Embryonic facial prominence (tissue), 1 donor: ENCODE data around the gene CT45A9.
"Not testable (repeated sequence)": the region's sequence is repeated elsewhere in the genome, so short reads cannot be mapped to it uniquely, and the experiment has no call there.

Experiments used
- DNase-seq: peaks from one replicate; pipeline ENCODE4 v3.0.0-alpha.2; 2016; ENCODE audit errors: extremely low spot score

Gene CT45A9, protein sequence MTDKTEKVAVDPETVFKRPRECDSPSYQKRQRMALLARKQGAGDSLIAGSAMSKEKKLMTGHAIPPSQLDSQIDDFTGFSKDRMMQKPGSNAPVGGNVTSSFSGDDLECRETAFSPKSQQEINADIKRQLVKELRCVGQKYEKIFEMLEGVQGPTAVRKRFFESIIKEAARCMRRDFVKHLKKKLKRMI

DNA sequence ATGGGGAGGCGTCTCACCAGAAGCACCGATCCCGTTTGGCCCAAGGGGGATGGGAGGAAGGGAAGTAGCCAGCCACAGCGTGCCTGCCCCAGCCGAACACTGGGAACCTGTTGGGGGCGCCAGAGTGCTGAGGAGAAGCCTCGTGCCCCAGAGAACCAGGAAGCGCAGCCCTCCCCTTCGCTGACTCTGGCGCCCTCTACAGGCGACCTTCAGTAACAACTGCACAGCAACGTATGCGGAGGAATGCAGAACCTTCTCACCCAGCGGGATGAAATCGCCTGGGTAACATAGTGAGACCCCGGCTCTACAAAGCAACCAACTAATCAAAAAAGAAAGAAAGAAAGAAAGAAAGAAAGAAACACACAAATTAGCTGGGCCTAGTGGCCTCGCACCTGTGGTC is at the start of gene CT45A9:
TSS of gene CT45A9 (minus strand) at position 101 of the 400 bp plus-strand sequence. CDS start 3,751 bp downstream, outside the sequence.
- not testable (repeated sequence) for DNase-seq

DNA sequence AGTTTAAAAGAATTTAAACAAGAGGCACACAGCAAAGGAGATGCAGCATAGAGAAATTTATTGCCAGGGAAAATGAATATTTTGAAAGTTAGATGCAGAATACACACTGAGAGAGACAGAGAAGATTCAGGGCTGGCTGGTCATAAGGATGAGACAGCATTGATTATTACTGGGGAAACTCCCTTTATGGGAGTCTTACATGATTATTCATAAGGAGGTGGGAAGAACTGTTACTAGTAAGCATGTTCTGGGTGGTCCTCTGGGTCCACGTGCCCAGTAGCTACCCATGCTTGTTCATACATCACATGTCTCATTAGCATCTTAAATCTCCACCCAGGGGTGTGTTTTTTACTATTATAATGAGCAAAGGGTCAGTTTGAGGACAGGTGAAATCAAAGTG is 48.9 kb upstream of the CT45A9 start:
- DNase-seq: not testable (repeated sequence)

DNA sequence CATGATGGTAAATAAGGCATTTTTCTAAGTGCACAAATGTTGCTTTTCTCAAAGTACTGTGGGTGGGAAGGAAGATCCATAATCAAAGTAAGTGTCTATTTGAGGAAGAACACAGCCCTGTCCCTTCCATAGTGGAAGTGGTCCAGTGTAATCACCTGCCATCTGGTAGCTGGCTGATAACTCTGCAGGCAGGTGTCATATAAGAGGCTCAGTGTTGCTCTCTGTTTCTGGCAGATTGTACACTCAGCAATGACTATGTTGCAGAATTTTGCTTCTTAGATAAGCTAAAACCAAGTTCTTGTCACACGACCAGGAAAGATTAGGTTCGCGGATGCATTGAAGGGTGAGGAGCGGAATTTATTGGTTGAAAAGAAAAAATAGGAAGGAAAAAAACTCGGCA is 42.8 kb upstream of the CT45A9 start:
- DNase-seq: no peak

DNA sequence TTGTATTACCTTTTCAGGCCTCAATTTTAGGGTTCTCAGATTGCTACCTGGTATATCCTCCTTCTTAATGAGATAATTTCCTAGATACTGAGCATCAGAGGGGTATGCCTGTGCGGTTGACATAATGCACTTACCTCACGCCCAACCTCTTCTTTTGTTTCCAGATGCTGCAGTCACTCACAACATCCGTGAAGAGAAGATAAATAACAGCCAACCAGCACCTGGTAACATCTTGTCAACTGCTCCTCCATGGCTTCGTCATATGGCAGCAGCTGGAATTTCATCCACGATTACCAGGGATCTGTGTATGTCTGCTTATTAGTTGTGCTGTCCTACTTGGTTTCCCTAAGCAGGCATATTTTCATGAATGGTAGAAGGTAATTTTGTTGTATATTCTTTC is 38.6 kb upstream of the CT45A9 start:
- DNase-seq: no peak

DNA sequence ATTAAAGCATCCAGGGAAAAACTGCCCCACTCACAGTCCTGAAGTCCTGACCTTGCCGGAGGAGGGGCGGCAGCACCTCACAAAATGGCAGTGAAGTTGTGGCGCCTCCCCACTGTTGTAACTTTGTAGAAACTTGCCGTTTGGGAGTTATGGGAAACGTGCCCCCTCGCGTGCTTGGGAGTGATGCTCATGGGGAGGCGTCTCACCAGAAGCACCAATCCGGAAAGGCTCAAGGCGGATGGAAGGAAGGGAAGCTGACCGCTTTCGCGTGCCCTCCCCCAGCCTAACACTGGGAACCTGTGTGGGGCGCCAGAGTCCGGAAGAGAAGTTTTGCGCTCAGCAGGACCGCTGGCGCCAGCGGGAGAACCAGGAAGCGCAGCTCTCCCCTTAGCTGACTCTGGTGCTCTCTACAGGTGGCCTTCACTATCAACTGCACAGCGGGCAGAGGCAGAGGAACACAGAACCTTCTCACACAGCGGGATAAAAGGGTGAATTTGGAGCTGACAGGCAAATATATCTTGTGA is 21.7 kb upstream of the CT45A9 start, which contains the start of the genes CT45A10 and SAGE1:
TSS of gene CT45A10 (minus strand) at position 151 of the 524 bp plus-strand sequence. CDS start 8,100 bp downstream, outside the sequence.
TSS of gene SAGE1 (plus strand) at position 423 of the 524 bp plus-strand sequence. CDS start 2,527 bp downstream, outside the sequence.
- DNase-seq: no peak

DNA sequence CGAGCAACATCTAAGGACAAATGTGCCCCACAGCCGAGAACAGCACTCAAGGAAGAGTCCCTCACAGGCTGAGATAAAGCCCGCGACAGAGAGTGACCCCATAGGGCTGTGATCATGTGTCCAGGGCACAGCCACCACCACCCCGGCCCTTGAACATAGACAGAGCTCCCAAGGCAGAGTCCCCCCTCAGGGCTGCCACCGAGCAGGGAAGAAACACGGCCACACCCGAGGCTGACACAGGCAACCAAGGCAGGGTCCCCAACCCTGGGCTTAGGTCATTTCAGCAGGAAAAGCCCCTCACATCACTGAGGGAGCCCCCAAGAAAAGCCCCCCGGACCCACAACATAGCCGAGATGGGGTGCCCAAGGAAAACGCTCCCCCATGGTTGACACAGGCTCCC is 21.2 kb upstream of the CT45A9 start:
- DNase-seq: no peak

DNA sequence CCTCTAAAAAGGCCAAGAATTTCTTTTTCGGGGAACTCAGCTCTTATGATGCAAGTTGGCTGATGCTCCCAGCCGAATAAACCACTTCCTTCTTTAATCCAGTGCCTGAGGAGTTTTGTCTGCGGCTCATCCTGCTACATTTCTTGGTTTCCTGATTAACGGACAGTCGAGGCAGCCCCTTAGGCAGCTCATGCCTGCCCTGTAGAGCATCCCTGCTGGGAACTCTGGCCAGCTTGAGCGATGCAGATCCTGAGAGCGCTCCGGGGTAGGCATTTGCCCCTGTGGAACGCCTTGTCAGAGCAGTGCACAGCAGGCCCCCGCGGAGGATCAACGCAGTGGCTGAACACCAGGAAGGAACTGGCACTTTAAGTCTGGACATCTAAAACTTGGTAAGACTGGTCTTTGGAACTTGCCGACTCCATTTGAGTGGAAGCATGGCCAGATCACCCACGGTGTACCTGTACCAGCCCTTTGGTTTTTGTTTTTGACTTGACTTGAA is 18.5 kb upstream of the CT45A9 start:
- DNase-seq: no peak

DNA sequence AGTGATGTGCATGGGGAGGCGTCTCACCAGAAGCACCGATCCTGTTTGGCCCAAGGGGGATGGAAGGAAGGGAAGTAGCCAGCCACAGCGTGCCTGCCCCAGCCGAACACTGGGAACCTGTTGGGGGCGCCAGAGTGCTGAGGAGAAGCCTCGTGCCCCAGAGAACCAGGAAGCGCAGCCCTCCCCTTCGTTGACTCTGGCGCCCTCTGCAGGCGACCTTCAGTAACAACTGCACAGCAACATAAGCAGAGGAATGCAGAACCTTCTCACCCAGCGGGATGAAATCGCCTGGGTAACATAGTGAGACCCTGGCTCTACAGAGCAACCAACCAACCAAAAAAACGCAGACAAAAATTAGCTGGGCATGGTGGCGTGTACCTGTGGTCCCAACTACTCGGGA is 17.4 kb upstream of the CT45A9 start:
- not testable (repeated sequence) for DNase-seq

DNA sequence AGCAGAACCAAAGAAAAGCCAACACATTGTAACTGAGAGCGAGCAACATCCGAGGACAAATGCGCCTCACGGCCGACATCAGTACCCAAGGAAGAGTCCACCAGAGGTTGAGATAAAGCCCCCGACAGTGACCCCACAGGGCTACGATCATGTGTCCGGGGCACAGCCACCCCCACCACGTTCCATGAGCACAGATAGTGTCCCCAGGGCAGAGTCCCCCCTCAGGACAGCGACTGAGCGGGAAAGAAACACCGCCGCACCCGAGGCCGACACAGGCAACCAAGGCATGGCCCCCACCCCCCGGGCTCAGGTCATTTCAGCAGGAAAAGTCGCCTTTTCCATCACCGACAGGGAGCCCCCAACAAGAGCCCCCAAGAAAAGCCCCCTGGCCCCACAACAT is 16.6 kb upstream of the CT45A9 start:
- DNase-seq: not testable (repeated sequence)

DNA sequence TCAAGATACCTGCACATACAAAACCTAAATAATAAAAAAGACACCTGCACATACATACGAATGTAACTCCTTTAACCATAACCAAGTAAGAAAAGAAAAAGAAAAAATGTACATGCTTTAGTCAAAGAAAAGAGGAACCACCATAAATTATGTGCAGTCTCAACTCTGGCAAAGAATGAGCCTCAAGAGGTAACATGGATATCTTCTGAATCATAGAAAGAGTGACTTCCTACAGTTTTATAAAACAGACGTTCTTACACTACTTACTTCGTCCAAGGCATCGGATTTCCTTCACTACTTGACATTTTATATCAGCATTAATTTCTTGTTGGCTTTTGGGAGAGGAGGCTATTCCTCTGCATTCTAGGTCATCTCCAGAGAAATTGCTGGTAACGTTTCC is 11.1 kb upstream of the CT45A9 start:
- not testable (repeated sequence) for DNase-seq

DNA sequence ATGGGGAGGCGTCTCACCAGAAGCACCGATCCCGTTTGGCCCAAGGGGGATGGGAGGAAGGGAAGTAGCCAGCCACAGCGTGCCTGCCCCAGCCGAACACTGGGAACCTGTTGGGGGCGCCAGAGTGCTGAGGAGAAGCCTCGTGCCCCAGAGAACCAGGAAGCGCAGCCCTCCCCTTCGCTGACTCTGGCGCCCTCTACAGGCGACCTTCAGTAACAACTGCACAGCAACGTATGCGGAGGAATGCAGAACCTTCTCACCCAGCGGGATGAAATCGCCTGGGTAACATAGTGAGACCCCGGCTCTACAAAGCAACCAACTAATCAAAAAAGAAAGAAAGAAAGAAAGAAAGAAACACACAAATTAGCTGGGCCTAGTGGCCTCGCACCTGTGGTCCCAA is 17.2 kb downstream of the CT45A9 start, which contains the start of gene CT45A8:
TSS of gene CT45A8 (minus strand) at position 101 of the 400 bp plus-strand sequence. CDS start 3,755 bp downstream, outside the sequence.
- not testable (repeated sequence) for DNase-seq

DNA sequence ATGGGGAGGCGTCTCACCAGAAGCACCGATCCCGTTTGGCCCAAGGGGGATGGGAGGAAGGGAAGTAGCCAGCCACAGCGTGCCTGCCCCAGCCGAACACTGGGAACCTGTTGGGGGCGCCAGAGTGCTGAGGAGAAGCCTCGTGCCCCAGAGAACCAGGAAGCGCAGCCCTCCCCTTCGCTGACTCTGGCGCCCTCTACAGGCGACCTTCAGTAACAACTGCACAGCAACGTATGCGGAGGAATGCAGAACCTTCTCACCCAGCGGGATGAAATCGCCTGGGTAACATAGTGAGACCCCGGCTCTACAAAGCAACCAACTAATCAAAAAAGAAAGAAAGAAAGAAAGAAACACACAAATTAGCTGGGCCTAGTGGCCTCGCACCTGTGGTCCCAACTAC is 34.4 kb downstream of the CT45A9 start, which contains the start of gene CT45A7:
TSS of gene CT45A7 (minus strand) at position 101 of the 400 bp plus-strand sequence. CDS start 3,747 bp downstream, outside the sequence.
- DNase-seq: not testable (repeated sequence)

DNA sequence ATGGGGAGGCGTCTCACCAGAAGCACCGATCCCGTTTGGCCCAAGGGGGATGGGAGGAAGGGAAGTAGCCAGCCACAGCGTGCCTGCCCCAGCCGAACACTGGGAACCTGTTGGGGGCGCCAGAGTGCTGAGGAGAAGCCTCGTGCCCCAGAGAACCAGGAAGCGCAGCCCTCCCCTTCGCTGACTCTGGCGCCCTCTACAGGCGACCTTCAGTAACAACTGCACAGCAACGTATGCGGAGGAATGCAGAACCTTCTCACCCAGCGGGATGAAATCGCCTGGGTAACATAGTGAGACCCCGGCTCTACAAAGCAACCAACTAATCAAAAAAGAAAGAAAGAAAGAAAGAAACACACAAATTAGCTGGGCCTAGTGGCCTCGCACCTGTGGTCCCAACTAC is 51.7 kb downstream of the CT45A9 start, which contains the start of gene CT45A2:
TSS of gene CT45A2 (minus strand) at position 101 of the 400 bp plus-strand sequence. CDS start 3,747 bp downstream, outside the sequence.
- DNase-seq: not testable (repeated sequence)
